Vagina (tissue), 2 donors: ENCODE data around the gene CD58. TPM values are rescaled to one million over a fixed set of nuclear protein-coding genes. Genes with fewer than 3 reads are reported as not detected.

Experiments
- DNase-seq, 2 donors: peaks; one replicate each; pipeline ENCODE4 v3.0.0-alpha.2; 2017; ENCODE audit errors: extremely low spot score in 2 of 2
- H3K27ac ChIP-seq: fragments of 200-600 bp; sonication (generic); one replicate; pipeline ENCODE4 v1.5.1; 2019
- H3K27me3 ChIP-seq: fragments of 200-600 bp; sonication (generic); one replicate; pipeline ENCODE4 v1.5.1; 2019
- H3K36me3 ChIP-seq, 2 donors: fragments of 200-600 bp; sonication (generic); one replicate each; pipeline ENCODE4 v1.5.1; 2017 to 2019
- H3K4me1 ChIP-seq: fragments of 200-600 bp; sonication (generic); one replicate; pipeline ENCODE4 v1.5.1; 2019
- H3K4me3 ChIP-seq, 2 donors: fragments of 200-600 bp; sonication (generic); 1 replicate in 1 of 2; 2 replicates in 1 of 2; pipeline ENCODE4 v1.5.1; 2016 to 2019
- H3K9me3 ChIP-seq: fragments of 200-600 bp; sonication (generic); one replicate; pipeline ENCODE4 v1.5.1; 2019
- POLR2A ChIP-seq, 2 donors: fragments of 450-650 bp; IDR thresholded peaks; one replicate each; pipeline ENCODE4 v1.6.1; 2017; ENCODE audit warnings: antibody characterized with exemption in 2 of 2, mild to moderate bottlenecking in 2 of 2, moderate library complexity in 2 of 2
- POLR2AphosphoS5 ChIP-seq, 2 donors: sonication (generic); formaldehyde crosslinking; IDR thresholded peaks; one replicate each; pipeline ENCODE4 v1.9.0; 2017; ENCODE audit warnings: antibody characterized with exemption in 2 of 2, mild to moderate bottlenecking in 2 of 2, low read depth in 1 of 2; ENCODE audit not compliant: insufficient read depth in 1 of 2
- intact Hi-C: fragments of 100-400 bp; cut with DNase I; formaldehyde crosslinking; loops from one replicate; pipeline ENCODE4 v1.15.1; 2023
- microRNA counts, 2 donors: library from miRNA; unstranded; fragments of <30 nt; microRNA quantifications; one replicate each; lab custom pipeline; 2016 to 2017
- microRNA-seq: library from miRNA; unstranded; fragments of <30 nt; microRNA quantifications from one replicate; pipeline ENCODE4, GENCODE V29; 2017; ENCODE audit warnings: borderline number of aligned reads, borderline replicate concordance
- small RNA-seq: library from RNA; depleted of rRNA; stranded (forward); fragments of <200 nt; gene quantifications from one replicate; pipeline ENCODE3, GENCODE V24; 2016
- total RNA-seq: library from RNA; depleted of rRNA; stranded (reverse); fragments of >200 nt; gene quantifications from one replicate; pipeline ENCODE4 v1.2.3, GENCODE V29; 2016
- TF ChIP-seq, protein P1 (sequence below), 3 experiments: fragments of 450-650 bp in 2 of 3; fragments of 200-600 bp in 1 of 3; sonication (generic) in 1 of 3; IDR thresholded peaks; one replicate each; pipeline ENCODE4 v1.5.1; 2017 to 2019; ENCODE audit warnings: antibody characterized with exemption in 3 of 3, mild to moderate bottlenecking in 2 of 3, moderate library complexity in 2 of 3

Gene CD58
- total RNA-seq, 1 donor from 2014 or later, result 54.5 TPM

DNA sequence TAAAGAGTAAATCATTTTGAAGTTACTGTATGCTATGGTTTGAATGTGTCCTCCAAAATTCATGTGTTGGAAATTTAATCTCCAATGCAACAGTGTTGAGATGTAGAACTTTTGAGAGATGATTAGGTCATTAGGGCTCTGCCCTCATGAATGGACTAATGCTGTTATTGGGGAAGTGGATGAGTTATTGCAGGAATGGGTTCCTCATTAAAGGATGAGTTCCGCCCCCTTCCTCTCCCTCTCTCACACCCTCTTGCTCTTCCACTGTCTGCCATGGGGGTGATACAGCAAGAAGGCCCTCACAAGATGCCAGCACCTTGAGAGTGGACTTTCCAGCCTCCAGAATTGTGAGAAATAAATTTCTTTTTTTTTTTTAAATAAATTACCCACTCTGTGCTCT, 100.2 kb downstream of the CD58 start:
- Histone ChIP-seq H3K4me3 (no peak overlapping the region), H3K4me1 (no peaks in the 10 kb centered on the region), H3K36me3 (no peaks in the 10 kb centered on the region), H3K27me3 (no peaks in the 10 kb centered on the region), H3K9me3 (no peaks in the 10 kb centered on the region), H3K27ac (no peak overlapping the region)
- TF ChIP-seq, protein P1, sequence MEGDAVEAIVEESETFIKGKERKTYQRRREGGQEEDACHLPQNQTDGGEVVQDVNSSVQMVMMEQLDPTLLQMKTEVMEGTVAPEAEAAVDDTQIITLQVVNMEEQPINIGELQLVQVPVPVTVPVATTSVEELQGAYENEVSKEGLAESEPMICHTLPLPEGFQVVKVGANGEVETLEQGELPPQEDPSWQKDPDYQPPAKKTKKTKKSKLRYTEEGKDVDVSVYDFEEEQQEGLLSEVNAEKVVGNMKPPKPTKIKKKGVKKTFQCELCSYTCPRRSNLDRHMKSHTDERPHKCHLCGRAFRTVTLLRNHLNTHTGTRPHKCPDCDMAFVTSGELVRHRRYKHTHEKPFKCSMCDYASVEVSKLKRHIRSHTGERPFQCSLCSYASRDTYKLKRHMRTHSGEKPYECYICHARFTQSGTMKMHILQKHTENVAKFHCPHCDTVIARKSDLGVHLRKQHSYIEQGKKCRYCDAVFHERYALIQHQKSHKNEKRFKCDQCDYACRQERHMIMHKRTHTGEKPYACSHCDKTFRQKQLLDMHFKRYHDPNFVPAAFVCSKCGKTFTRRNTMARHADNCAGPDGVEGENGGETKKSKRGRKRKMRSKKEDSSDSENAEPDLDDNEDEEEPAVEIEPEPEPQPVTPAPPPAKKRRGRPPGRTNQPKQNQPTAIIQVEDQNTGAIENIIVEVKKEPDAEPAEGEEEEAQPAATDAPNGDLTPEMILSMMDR (IDR thresholded peaks at IDR 0.05), result no peak
- TF ChIP-seq POLR2AphosphoS5 (IDR thresholded peaks at IDR 0.05; ENCODE audit: insufficient read depth in 1 of 2, low read depth in 1 of 2) (no peak), POLR2A (IDR thresholded peaks at IDR 0.05) (no peak)
- intact Hi-C loops, result no loop called here
- no peak for DNase-seq

DNA sequence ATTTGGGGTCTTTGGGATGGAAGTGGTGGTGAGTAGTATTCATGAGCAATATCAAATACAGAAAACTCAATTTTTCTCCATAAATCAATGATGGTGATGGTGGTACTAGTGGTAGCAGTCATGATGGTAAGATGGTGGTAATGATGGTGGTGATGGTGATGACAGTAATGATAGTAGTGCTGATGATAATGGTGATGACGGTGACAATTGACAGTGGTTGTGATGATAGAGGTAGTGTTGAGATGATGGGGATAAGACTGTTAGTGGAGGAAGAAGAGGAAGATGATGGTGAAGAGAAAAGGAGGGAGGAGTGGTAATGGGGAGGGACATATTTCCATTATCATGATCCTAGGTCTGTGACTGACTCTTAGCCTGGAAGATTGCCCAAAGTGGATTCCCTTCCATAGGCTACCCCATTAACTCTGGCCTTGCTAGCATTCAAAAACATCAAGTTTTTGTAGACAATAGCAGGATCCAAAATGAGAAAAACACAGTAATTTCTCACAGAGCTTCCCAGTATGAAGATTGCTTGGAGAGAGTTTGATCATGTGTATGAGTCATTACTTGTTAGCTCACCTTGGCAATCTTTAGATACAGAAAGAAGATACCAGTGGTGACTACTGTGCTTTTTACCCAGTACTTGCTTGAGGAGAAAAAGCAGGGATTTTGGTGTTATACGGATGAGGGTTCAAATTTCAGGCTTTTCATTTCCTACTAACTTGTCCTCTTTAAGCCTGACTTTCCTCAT, 103.8 kb downstream of the CD58 start:
- Histone ChIP-seq H3K27ac (no peak overlapping the region), H3K27me3 (no peaks in the 10 kb centered on the region), H3K4me3 (no peak overlapping the region), H3K9me3 (no peaks in the 10 kb centered on the region), H3K4me1 (no peaks in the 10 kb centered on the region), H3K36me3 (no peaks in the 10 kb centered on the region)
- no peak for DNase-seq
- no peak for TF ChIP-seq POLR2A (IDR thresholded peaks at IDR 0.05)
- no peak for TF ChIP-seq POLR2AphosphoS5 (IDR thresholded peaks at IDR 0.05; ENCODE audit: insufficient read depth in 1 of 2, low read depth in 1 of 2)
- TF ChIP-seq, protein P1 (IDR thresholded peaks at IDR 0.05), result no peak
- intact Hi-C loops, result no loop called here

DNA sequence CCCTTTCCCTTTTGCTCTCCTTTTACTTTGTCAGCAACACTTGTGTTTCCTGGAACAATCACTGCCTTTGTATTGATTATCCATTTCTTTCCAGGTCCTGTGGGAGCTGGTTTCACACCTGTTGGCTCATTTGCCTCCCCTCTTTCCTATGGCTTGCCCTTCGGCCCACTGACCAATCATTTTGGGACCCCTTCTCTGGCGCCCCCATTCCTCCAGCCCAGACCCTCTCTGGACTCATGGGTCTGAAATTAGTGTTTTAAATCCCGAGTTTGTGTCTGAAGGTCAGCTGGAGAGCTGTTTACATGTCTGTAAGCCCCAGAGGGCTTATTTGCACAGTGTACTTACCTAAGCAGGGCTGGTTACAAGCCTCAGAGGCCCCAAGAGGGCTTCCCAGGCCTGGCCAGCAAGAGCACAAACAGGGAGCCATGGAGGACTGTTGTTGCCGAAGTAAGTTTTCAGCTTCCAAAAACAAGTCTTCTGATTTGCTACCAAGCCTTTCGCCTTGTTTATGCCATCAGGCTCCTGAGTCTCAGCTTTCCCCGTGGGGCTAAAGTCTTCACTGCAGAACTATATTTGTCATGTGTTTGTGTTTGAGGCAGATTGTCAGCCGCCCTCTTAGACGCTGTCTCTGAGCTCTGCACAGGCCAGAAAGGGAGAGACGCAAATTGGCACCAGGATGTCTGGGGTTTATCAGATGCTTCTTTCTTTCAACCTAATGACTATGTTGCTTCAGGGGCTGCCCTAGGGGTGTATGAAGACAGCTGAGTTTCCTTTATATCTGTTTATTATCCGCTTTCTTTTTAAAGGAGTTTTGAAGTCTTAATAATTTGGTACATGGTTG, 104.8 kb downstream of the CD58 start:
- Histone ChIP-seq H3K9me3 (no peaks in the 10 kb centered on the region), H3K36me3 (no peaks in the 10 kb centered on the region), H3K27me3 (no peaks in the 10 kb centered on the region), H3K27ac (no peak overlapping the region), H3K4me3 (no peak overlapping the region), H3K4me1 (no peaks in the 10 kb centered on the region)
- intact Hi-C loops, result no loop called here
- no peak for DNase-seq
- TF ChIP-seq POLR2A (IDR thresholded peaks at IDR 0.05), result no peak

DNA sequence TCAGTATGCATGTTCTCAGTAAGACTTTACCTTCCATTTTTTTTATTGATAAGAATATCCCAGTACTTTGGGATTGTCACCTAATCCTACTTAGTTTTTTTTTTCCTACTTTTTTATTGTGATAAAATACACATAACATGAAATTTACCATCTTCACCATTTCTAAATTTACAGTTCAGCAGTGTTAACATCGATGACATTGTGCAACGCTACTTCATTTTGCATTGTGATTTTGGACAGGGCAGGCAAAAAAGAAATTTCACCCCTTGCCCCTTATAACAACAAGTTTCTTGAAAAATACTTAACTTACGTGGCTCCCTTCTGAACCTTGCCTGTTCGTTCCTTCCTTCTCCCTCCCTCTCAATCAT, 105.4 kb downstream of the CD58 start:
- Histone ChIP-seq H3K4me3 (no peak overlapping the region), H3K36me3 (no peaks in the 10 kb centered on the region), H3K27me3 (no peaks in the 10 kb centered on the region), H3K9me3 (no peaks in the 10 kb centered on the region), H3K27ac (no peak overlapping the region), H3K4me1 (no peaks in the 10 kb centered on the region)
- DNase-seq, result no peak
- no peak for TF ChIP-seq POLR2AphosphoS5 (IDR thresholded peaks at IDR 0.05; ENCODE audit: insufficient read depth in 1 of 2, low read depth in 1 of 2)
- no peak for TF ChIP-seq POLR2A (IDR thresholded peaks at IDR 0.05)
- TF ChIP-seq, protein P1 (IDR thresholded peaks at IDR 0.05), result no peak
- intact Hi-C loops, result no loop called here

MicroRNA genes within 50 kb of the gene (microRNA counts, 767-probe panel; counts per million panel counts)
- microRNA hsa-miR-548ac (lab: Ali Mortazavi, UCI), result 238 to 261 counts per million in 2 donors

Small RNAs within 50 kb of the gene (microRNA-seq; reads per million reads assigned to microRNA genes)
- gene MIR548AC, result not detected

Small RNAs within 50 kb of the gene (small RNA-seq; reads per million reads assigned to genes)
- not detected for gene MIR548AC

Other genes starting within 250 kb of the CD58 start
- 358 TPM for gene ATP1A1, start 197.8 kb downstream of the CD58 start, total RNA-seq
- gene IGSF3, start 96.7 kb upstream of the CD58 start, total RNA-seq, result 38.5 TPM
- gene CD2, start 183.4 kb upstream of the CD58 start, total RNA-seq, result 8.3 TPM